HepG2 (cell line): ENCODE results near the gene HIPK4. TPM values are rescaled to one million over a fixed set of nuclear protein-coding genes. Genes with fewer than 3 reads are reported as not detected.

Experiments used
- LBX2 ChIP-seq: sonication (generic); formaldehyde crosslinking; IDR thresholded peaks from 2 replicates; pipeline ENCODE4 v1.5.0; 2020; ENCODE audit warnings: missing genetic modification reagents, mild to moderate bottlenecking, borderline replicate concordance
- MEIS2 ChIP-seq: sonication (generic); formaldehyde crosslinking; IDR thresholded peaks from 2 replicates; pipeline ENCODE4 v1.9.0; 2021; ENCODE audit warnings: mild to moderate bottlenecking, missing genetic modification reagents
- NR1H2 ChIP-seq: sonication (generic); formaldehyde crosslinking; IDR thresholded peaks from 2 replicates; pipeline ENCODE4 v1.8.1; 2022; ENCODE audit warnings: low read depth, missing genetic modification reagents, borderline replicate concordance
- NR2C2 ChIP-seq: sonication (generic); formaldehyde crosslinking; IDR thresholded peaks from 2 replicates; pipeline ENCODE4 v1.4.0; 2020; ENCODE audit warnings: missing genetic modification reagents, mild to moderate bottlenecking, moderate library complexity, borderline replicate concordance
- SNAPC4 ChIP-seq: sonication (generic); formaldehyde crosslinking; IDR thresholded peaks from 2 replicates; pipeline ENCODE4 v1.4.0; 2020; ENCODE audit warnings: mild to moderate bottlenecking, missing genetic modification reagents
- SSRP1 ChIP-seq: IDR thresholded peaks from 2 replicates; pipeline ENCODE4 v1.6.1; 2016; ENCODE audit warnings: control low read depth
- TBP ChIP-seq: sonication (generic); formaldehyde crosslinking; IDR thresholded peaks from 2 replicates; pipeline ENCODE4 v1.5.0; 2020; ENCODE audit warnings: missing genetic modification reagents
- TGIF2 ChIP-seq: IDR thresholded peaks from 2 replicates; pipeline ENCODE4 v1.6.1; 2016; ENCODE audit warnings: control low read depth, missing compliant biosample characterization
- WIZ ChIP-seq: sonication (generic); formaldehyde crosslinking; IDR thresholded peaks from 2 replicates; pipeline ENCODE4 v1.5.1; 2020; ENCODE audit warnings: mild to moderate bottlenecking, missing genetic modification reagents
- ZFP37 ChIP-seq: sonication (generic); formaldehyde crosslinking; IDR thresholded peaks from 2 replicates; pipeline ENCODE4 v1.4.0; 2020; ENCODE audit warnings: missing genetic modification reagents, borderline replicate concordance
- ZMYM3 ChIP-seq: sonication (generic); formaldehyde crosslinking; IDR thresholded peaks from 2 replicates; pipeline ENCODE4 v1.5.1; 2020; ENCODE audit warnings: mild to moderate bottlenecking, missing genetic modification reagents
- ZNF3 ChIP-seq: IDR thresholded peaks from 2 replicates; pipeline ENCODE4 v1.7.0; 2017; ENCODE audit warnings: inconsistent platforms
- ZNF431 ChIP-seq: sonication (generic); formaldehyde crosslinking; IDR thresholded peaks from 2 replicates; pipeline ENCODE4 v1.9.0; 2022; ENCODE audit warnings: missing genetic modification reagents, low read depth, mild to moderate bottlenecking, borderline replicate concordance
- ZNF513 ChIP-seq: sonication (generic); formaldehyde crosslinking; conservative IDR thresholded peaks from 2 replicates; pipeline ENCODE4 v1.5.0; 2020; ENCODE audit warnings: missing genetic modification reagents
- ZNF788 ChIP-seq: sonication (generic); formaldehyde crosslinking; IDR thresholded peaks from 2 replicates; pipeline ENCODE4 v1.5.0; 2020; ENCODE audit warnings: mild to moderate bottlenecking, missing genetic modification reagents, borderline replicate concordance
- ZSCAN20 ChIP-seq: sonication (generic); formaldehyde crosslinking; IDR thresholded peaks from 2 replicates; pipeline ENCODE4 v1.4.0; 2020; ENCODE audit warnings: missing genetic modification reagents, mild to moderate bottlenecking, borderline replicate concordance
- polyA plus RNA-seq, 8 experiments: library from polyadenylated mRNA; depleted of rRNA in 3 of 8; stranded (reverse) in 7 of 8; unstranded in 1 of 8; fragments of >200 nt; fragmentation: Illumina TruSeq in 4 of 8; extraction: Trizol in 4 of 8; gene quantifications; 2 replicates each; pipeline versions ENCODE4 v1.2.1 to v1.2.3, GENCODE V29; 2011 to 2016; ENCODE audit warnings: low read depth in 4 of 8, missing spikeins in 1 of 8, mixed read lengths in 1 of 8; ENCODE audit not compliant: insufficient read depth in 1 of 8
- total RNA-seq, 5 experiments: library from RNA; depleted of rRNA; stranded (reverse); fragments of >200 nt; fragmentation: Illumina TruSeq; extraction: Trizol; gene quantifications; 2 replicates each; pipeline ENCODE4 v1.2.3, GENCODE V29; 2016; ENCODE audit warnings: low read depth in 1 of 5
- TF ChIP-seq, protein P1 (sequence below): conservative IDR thresholded peaks from 2 replicates; pipeline ENCODE4 v1.6.1; 2018; ENCODE audit warnings: missing genetic modification reagents
- TF ChIP-seq, protein P2 (sequence below): sonication (generic); formaldehyde crosslinking; IDR thresholded peaks from 2 replicates; pipeline ENCODE4 v1.4.0; 2020; ENCODE audit warnings: mild to moderate bottlenecking, low read depth, missing genetic modification reagents
- TF ChIP-seq, protein P3 (sequence below): sonication (generic); formaldehyde crosslinking; conservative IDR thresholded peaks from 2 replicates; pipeline ENCODE4 v1.8.0; 2022; ENCODE audit warnings: missing genetic modification reagents

HIPK4 gene
- total and polyA plus RNA-seq, 2 of the 13 experiments (the other 11 are each of a cell fraction or from before 2014, with no cell fraction given): 0.03 TPM; not detected in 1

DNA sequence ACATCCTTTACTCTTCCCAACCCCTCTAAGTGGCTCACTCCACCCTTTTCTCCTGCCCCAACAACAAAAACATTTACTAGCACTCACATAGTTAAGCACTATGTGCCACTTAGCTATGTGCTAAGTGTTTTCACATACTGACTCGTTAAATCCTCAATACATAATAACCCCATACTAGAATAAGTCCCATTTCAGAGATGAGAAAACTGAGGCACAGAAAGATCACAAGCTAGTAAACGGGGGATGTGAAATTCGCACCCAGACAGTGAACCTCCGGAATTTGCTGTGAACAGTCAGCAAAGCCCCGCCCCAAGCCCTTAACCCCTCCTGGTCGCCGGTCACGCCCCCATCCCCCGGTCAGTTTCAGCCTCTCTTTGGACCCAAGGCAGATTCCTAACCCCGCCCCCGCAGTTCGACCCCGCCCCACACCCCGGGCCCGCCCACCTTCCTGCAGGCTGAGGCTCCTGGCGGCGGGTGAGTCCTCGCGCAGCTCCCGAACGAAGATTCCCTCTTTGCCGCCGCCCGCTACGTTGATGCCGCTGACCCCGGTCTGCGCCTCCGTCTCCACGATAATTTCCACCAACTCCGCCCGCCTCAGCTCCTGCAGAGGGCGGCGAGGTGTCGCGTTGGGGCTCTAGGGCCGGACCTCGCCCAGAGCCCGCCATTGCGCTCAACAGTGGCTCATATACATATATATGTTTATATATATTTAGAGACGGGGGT lies 13.4 kb upstream of the HIPK4 start (continued):
- no peak for TF ChIP-seq LBX2 (CRISPR knock-in tag)
- TF ChIP-seq WIZ (CRISPR knock-in tag): no peak
- TF ChIP-seq ZNF513 (CRISPR knock-in tag): no peak
- no peak for TF ChIP-seq SNAPC4 (CRISPR knock-in tag)
- TF ChIP-seq ZSCAN20 (CRISPR knock-in tag): no peak
- no peak for TF ChIP-seq ZNF3
- no peak for TF ChIP-seq SSRP1 (CRISPR knock-in tag)
- TF ChIP-seq, protein P1, sequence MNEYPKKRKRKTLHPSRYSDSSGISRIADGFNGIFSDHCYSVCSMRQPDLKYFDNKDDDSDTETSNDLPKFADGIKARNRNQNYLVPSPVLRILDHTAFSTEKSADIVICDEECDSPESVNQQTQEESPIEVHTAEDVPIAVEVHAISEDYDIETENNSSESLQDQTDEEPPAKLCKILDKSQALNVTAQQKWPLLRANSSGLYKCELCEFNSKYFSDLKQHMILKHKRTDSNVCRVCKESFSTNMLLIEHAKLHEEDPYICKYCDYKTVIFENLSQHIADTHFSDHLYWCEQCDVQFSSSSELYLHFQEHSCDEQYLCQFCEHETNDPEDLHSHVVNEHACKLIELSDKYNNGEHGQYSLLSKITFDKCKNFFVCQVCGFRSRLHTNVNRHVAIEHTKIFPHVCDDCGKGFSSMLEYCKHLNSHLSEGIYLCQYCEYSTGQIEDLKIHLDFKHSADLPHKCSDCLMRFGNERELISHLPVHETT (CRISPR knock-in tag): no peak
- TF ChIP-seq ZMYM3 (CRISPR knock-in tag): peak; percentile 97
- TF ChIP-seq ZFP37: no peak
- no peak for TF ChIP-seq TGIF2
- no peak for TF ChIP-seq TBP (CRISPR knock-in tag)
- TF ChIP-seq, protein P2, sequence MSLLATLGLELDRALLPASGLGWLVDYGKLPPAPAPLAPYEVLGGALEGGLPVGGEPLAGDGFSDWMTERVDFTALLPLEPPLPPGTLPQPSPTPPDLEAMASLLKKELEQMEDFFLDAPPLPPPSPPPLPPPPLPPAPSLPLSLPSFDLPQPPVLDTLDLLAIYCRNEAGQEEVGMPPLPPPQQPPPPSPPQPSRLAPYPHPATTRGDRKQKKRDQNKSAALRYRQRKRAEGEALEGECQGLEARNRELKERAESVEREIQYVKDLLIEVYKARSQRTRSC: no peak
- TF ChIP-seq NR1H2 (CRISPR knock-in tag): no peak
- TF ChIP-seq NR2C2 (CRISPR knock-in tag): no peak
- TF ChIP-seq, protein P3, sequence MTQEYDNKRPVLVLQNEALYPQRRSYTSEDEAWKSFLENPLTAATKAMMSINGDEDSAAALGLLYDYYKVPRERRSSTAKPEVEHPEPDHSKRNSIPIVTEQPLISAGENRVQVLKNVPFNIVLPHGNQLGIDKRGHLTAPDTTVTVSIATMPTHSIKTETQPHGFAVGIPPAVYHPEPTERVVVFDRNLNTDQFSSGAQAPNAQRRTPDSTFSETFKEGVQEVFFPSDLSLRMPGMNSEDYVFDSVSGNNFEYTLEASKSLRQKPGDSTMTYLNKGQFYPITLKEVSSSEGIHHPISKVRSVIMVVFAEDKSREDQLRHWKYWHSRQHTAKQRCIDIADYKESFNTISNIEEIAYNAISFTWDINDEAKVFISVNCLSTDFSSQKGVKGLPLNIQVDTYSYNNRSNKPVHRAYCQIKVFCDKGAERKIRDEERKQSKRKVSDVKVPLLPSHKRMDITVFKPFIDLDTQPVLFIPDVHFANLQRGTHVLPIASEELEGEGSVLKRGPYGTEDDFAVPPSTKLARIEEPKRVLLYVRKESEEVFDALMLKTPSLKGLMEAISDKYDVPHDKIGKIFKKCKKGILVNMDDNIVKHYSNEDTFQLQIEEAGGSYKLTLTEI (CRISPR knock-in tag): no peak
- no peak for TF ChIP-seq ZNF431 (CRISPR knock-in tag)
- peak; percentile 28; the same call in 1 of the 2 replicates for TF ChIP-seq ZNF788
- TF ChIP-seq MEIS2: no peak
